ENCODE results near the gene DNTT.

DNTT gene

GRCh38 chr10:96339383-96339782 is 35.1 kb downstream of the DNTT start:
- Histone ChIP-seq H3K18ac (ENCODE audit: low read length) (no peak overlapping the region), H4K91ac (ENCODE audit: low read depth, low read length, poor library complexity) (no peak overlapping the region), H3K9me3 (replicated peaks in 1 of 2; ENCODE audit: control insufficient read depth in 2 of 2, insufficient read depth in 1 of 2, low read depth in 1 of 2, low read length in 2 of 2) (no peaks in the 10 kb centered on the region), H3K23ac (ENCODE audit: low read depth, low read length, poor library complexity) (no peak overlapping the region), H2BK15ac (ENCODE audit: low read length) (no peak overlapping the region), H3K14ac (ENCODE audit: low read length) (no peak overlapping the region), H3K4me2 (ENCODE audit: insufficient read depth, low read length, poor library complexity, severe bottlenecking) (no peak overlapping the region), H3K4ac (ENCODE audit: low read length) (no peak overlapping the region), H3K27ac (replicated peaks; ENCODE audit: low read length) (no peak overlapping the region), H2AFZ (ENCODE audit: low read length) (no peak overlapping the region), H3K9ac (ENCODE audit: low read depth, low read length, poor library complexity) (no peak overlapping the region), H2BK120ac (ENCODE audit: low read depth, low read length) (no peak overlapping the region), H4K8ac (ENCODE audit: low read depth, low read length) (no peak overlapping the region), H2AK5ac (ENCODE audit: low read depth, low read length) (no peak overlapping the region), H3K4me1 (ENCODE audit: control insufficient read depth in 2 of 2, insufficient read depth in 1 of 2, low read depth in 1 of 2, low read length in 2 of 2) (peaks cover 0 to 7% of the 10 kb centered on the region in 2 donors), H2BK12ac (ENCODE audit: low read length) (no peak overlapping the region), H3K79me1 (ENCODE audit: low read depth, low read length) (no peaks in the 10 kb centered on the region), H2BK5ac (ENCODE audit: low read length) (no peak overlapping the region), H3K36me3 (replicated peaks in 1 of 2; ENCODE audit: control insufficient read depth in 2 of 2, insufficient read depth in 2 of 2, low read length in 2 of 2) (no peaks in the 10 kb centered on the region), H3K27me3 (ENCODE audit: control insufficient read depth in 3 of 3, insufficient read depth in 3 of 3, low read depth in 1 of 3, low read length in 3 of 3) (peaks cover 0 to 9% (median 0%) of the 10 kb centered on the region in 3 experiments), H3K4me3 (ENCODE audit: low read length in 2 of 2) (no peak overlapping the region)
- no CpG with 5 or more reads among the region's 4 CpGs for WGBS, 2 donors (ENCODE audit: extremely low coverage in 2 of 2, insufficient read length in 2 of 2, insufficient replicate concordance in 1 of 2)
- no peak for DNase-seq (ENCODE audit: low spot score)

GRCh38 chr10:96339956-96340904 is 36.0 kb downstream of the DNTT start:
- no peak overlapping the region for H2AFZ ChIP-seq (ENCODE audit: low read length)
- H3K4me3 ChIP-seq (ENCODE audit: low read length in 2 of 2): no peak overlapping the region
- no CpG with 5 or more reads among the region's 7 CpGs for WGBS, 2 donors (ENCODE audit: extremely low coverage in 2 of 2, insufficient read length in 2 of 2, insufficient replicate concordance in 1 of 2)
- H3K79me1 ChIP-seq (ENCODE audit: low read depth, low read length): no peaks in the 10 kb centered on the region
- H3K4me1 ChIP-seq (ENCODE audit: control insufficient read depth in 2 of 2, insufficient read depth in 1 of 2, low read depth in 1 of 2, low read length in 2 of 2): peaks cover 0 to 7% of the 10 kb centered on the region in 2 donors
- H4K91ac ChIP-seq (ENCODE audit: low read depth, low read length, poor library complexity): no peak overlapping the region
- no peak overlapping the region for H3K18ac ChIP-seq (ENCODE audit: low read length)
- H2BK120ac ChIP-seq (ENCODE audit: low read depth, low read length): no peak overlapping the region
- no peak overlapping the region for H3K23ac ChIP-seq (ENCODE audit: low read depth, low read length, poor library complexity)
- no peak overlapping the region for H2BK15ac ChIP-seq (ENCODE audit: low read length)
- H3K4ac ChIP-seq (ENCODE audit: low read length): no peak overlapping the region
- H2AK5ac ChIP-seq (ENCODE audit: low read depth, low read length): no peak overlapping the region
- H3K27ac ChIP-seq (replicated peaks; ENCODE audit: low read length): no peak overlapping the region
- H3K4me2 ChIP-seq (ENCODE audit: insufficient read depth, low read length, poor library complexity, severe bottlenecking): no peak overlapping the region
- no peak overlapping the region for H3K14ac ChIP-seq (ENCODE audit: low read length)
- H4K8ac ChIP-seq (ENCODE audit: low read depth, low read length): no peak overlapping the region
- H3K27me3 ChIP-seq (ENCODE audit: control insufficient read depth in 3 of 3, insufficient read depth in 3 of 3, low read depth in 1 of 3, low read length in 3 of 3): peaks cover 0 to 9% (median 0%) of the 10 kb centered on the region in 3 experiments
- H2BK12ac ChIP-seq (ENCODE audit: low read length): no peak overlapping the region
- DNase-seq (ENCODE audit: low spot score): peak; percentile 67
- H2BK5ac ChIP-seq (ENCODE audit: low read length): no peak overlapping the region
- no peak overlapping the region for H3K9ac ChIP-seq (ENCODE audit: low read depth, low read length, poor library complexity)
- H3K36me3 ChIP-seq (replicated peaks in 1 of 2; ENCODE audit: control insufficient read depth in 2 of 2, insufficient read depth in 2 of 2, low read length in 2 of 2): no peaks in the 10 kb centered on the region
- H3K9me3 ChIP-seq (replicated peaks in 1 of 2; ENCODE audit: control insufficient read depth in 2 of 2, insufficient read depth in 1 of 2, low read depth in 1 of 2, low read length in 2 of 2): no peaks in the 10 kb centered on the region

GRCh38 chr10:96341219-96342182 is 37.3 kb downstream of the DNTT start:
- Histone ChIP-seq H3K27ac (replicated peaks; ENCODE audit: low read length) (peak overlapping the region; percentile 38), H2BK120ac (ENCODE audit: low read depth, low read length) (no peak overlapping the region), H3K27me3 (ENCODE audit: control insufficient read depth in 3 of 3, insufficient read depth in 3 of 3, low read depth in 1 of 3, low read length in 3 of 3) (peaks cover 0 to 9% (median 0%) of the 10 kb centered on the region in 3 experiments), H3K4ac (ENCODE audit: low read length) (no peak overlapping the region), H2AFZ (ENCODE audit: low read length) (no peak overlapping the region), H3K79me1 (ENCODE audit: low read depth, low read length) (no peaks in the 10 kb centered on the region), H3K36me3 (replicated peaks in 1 of 2; ENCODE audit: control insufficient read depth in 2 of 2, insufficient read depth in 2 of 2, low read length in 2 of 2) (no peaks in the 10 kb centered on the region), H3K18ac (ENCODE audit: low read length) (no peak overlapping the region), H2AK5ac (ENCODE audit: low read depth, low read length) (no peak overlapping the region), H2BK12ac (ENCODE audit: low read length) (no peak overlapping the region), H2BK15ac (ENCODE audit: low read length) (no peak overlapping the region), H4K8ac (ENCODE audit: low read depth, low read length) (no peak overlapping the region), H3K9me3 (replicated peaks in 1 of 2; ENCODE audit: control insufficient read depth in 2 of 2, insufficient read depth in 1 of 2, low read depth in 1 of 2, low read length in 2 of 2) (peaks cover 0 to 2% of the 10 kb centered on the region in 2 donors), H2BK5ac (ENCODE audit: low read length) (no peak overlapping the region), H3K14ac (ENCODE audit: low read length) (no peak overlapping the region), H3K4me2 (ENCODE audit: insufficient read depth, low read length, poor library complexity, severe bottlenecking) (no peak overlapping the region), H3K23ac (ENCODE audit: low read depth, low read length, poor library complexity) (no peak overlapping the region), H3K9ac (ENCODE audit: low read depth, low read length, poor library complexity) (no peak overlapping the region), H3K4me1 (ENCODE audit: control insufficient read depth in 2 of 2, insufficient read depth in 1 of 2, low read depth in 1 of 2, low read length in 2 of 2) (peaks cover 0 to 7% of the 10 kb centered on the region in 2 donors), H4K91ac (ENCODE audit: low read depth, low read length, poor library complexity) (no peak overlapping the region), H3K4me3 (ENCODE audit: low read length in 2 of 2) (no peak overlapping the region)
- DNase-seq (ENCODE audit: low spot score): peak; percentile 33
- no CpG with 5 or more reads among the region's 5 CpGs for WGBS, 2 donors (ENCODE audit: extremely low coverage in 2 of 2, insufficient read length in 2 of 2, insufficient replicate concordance in 1 of 2)
